Osteocyte (in vitro differentiated cells): Measurements from ENCODE around the gene CAT. TPM values are rescaled to one million over a fixed set of nuclear protein-coding genes. Genes with fewer than 3 reads are reported as not detected.
A peak's percentile ranks its signal among the peaks of the same experiment; 100 is the strongest.

ENCODE experiments used
- DNase-seq: peaks from one replicate; pipeline ENCODE4 v3.0.0; 2021; ENCODE audit warnings: mixed read lengths; ENCODE audit not compliant: unreplicated experiment; ENCODE audit errors: extremely low spot score
- H3K27ac Mint-ChIP-seq: one replicate; pipeline ENCODE4 v1.8.0; 2021; ENCODE audit warnings: mild to moderate bottlenecking, mixed read lengths; ENCODE audit not compliant: unreplicated experiment
- H3K27me3 Mint-ChIP-seq: one replicate; pipeline ENCODE4 v1.8.0; 2021; ENCODE audit warnings: mixed read lengths; ENCODE audit not compliant: unreplicated experiment
- H3K36me3 Mint-ChIP-seq: one replicate; pipeline ENCODE4 v1.8.0; 2021; ENCODE audit warnings: mixed read lengths; ENCODE audit not compliant: unreplicated experiment
- H3K4me1 Mint-ChIP-seq: one replicate; pipeline ENCODE4 v1.8.0; 2021; ENCODE audit warnings: mixed read lengths; ENCODE audit not compliant: unreplicated experiment
- H3K4me3 Mint-ChIP-seq: one replicate; pipeline ENCODE4 v1.8.0; 2021; ENCODE audit warnings: mild to moderate bottlenecking, moderate library complexity, mixed read lengths; ENCODE audit not compliant: unreplicated experiment
- H3K9me3 Mint-ChIP-seq: one replicate; pipeline ENCODE4 v1.8.0; 2021; ENCODE audit warnings: mixed read lengths; ENCODE audit not compliant: unreplicated experiment
- CTCF ChIP-seq: fragments of 200-600 bp; sonication (generic); IDR thresholded peaks from 2 replicates; pipeline ENCODE4 v1.5.0; 2021; ENCODE audit warnings: antibody characterized with exemption, mild to moderate bottlenecking, moderate library complexity
- total RNA-seq: library from RNA; stranded (reverse); gene quantifications from 2 replicates; pipeline ENCODE4 v1.2.1, GENCODE V29; 2021

CAT gene
- total RNA-seq, 1 donor from 2014 or later: 22.4 TPM

GRCh38 chr11:34461215-34461614 lies 22.5 kb downstream of the CAT start:
- Mint-ChIP-seq H3K4me1 (no peaks in the 10 kb centered on the region), H3K27ac (no peak overlapping the region), H3K9me3 (peaks cover 3% of the 10 kb centered on the region), H3K27me3 (no peaks in the 10 kb centered on the region), H3K4me3 (no peak overlapping the region), H3K36me3 (peaks cover 59% of the 10 kb centered on the region)
- no peak for TF ChIP-seq CTCF
- no peak for DNase-seq

- Mint-ChIP-seq H3K27me3 (no peaks in the 10 kb centered on the region), H3K4me3 (no peak overlapping the region), H3K27ac (no peak overlapping the region), H3K4me1 (no peaks in the 10 kb centered on the region), H3K36me3 (peaks cover 62% of the 10 kb centered on the region), H3K9me3 (peaks cover 9% of the 10 kb centered on the region)
- no peak for TF ChIP-seq CTCF
- DNase-seq: no peak
Observed at GRCh38 chr11:34464591-34465051, 25.9 kb downstream of the CAT start.

- no peaks in the 10 kb centered on the region for H3K4me1 Mint-ChIP-seq
- H3K36me3 Mint-ChIP-seq: peaks cover 64% of the 10 kb centered on the region
- TF ChIP-seq CTCF: no peak
- H3K4me3 Mint-ChIP-seq: no peak overlapping the region
- peaks cover under 1% of the 10 kb centered on the region for H3K27me3 Mint-ChIP-seq
- no peak for DNase-seq
- no peak overlapping the region for H3K27ac Mint-ChIP-seq
- peaks cover 9% of the 10 kb centered on the region for H3K9me3 Mint-ChIP-seq
Observed at GRCh38 chr11:34466802-34467488, 28.2 kb downstream of the CAT start.

GRCh38 chr11:34468209-34468841 lies 29.6 kb downstream of the CAT start:
- no peak for DNase-seq
- no peaks in the 10 kb centered on the region for H3K4me1 Mint-ChIP-seq
- H3K4me3 Mint-ChIP-seq: no peak overlapping the region
- no peak overlapping the region for H3K27ac Mint-ChIP-seq
- H3K9me3 Mint-ChIP-seq: peaks cover 9% of the 10 kb centered on the region
- H3K36me3 Mint-ChIP-seq: peaks cover 62% of the 10 kb centered on the region
- peak; percentile 43 for TF ChIP-seq CTCF
- peaks cover 4% of the 10 kb centered on the region for H3K27me3 Mint-ChIP-seq

GRCh38 chr11:34473603-34474169 lies 35.0 kb downstream of the CAT start:
- no peak for DNase-seq
- Mint-ChIP-seq H3K4me1 (no peaks in the 10 kb centered on the region), H3K9me3 (no peaks in the 10 kb centered on the region), H3K4me3 (no peak overlapping the region), H3K36me3 (peaks cover 26% of the 10 kb centered on the region), H3K27ac (no peak overlapping the region), H3K27me3 (peaks cover 22% of the 10 kb centered on the region)
- TF ChIP-seq CTCF: no peak
